Stimulated activated CD4-positive, alpha-beta T cell treated with anti-CD3 and anti-CD28 coated beads, TNF-alpha, amount 100 ng/mL, for 1 hour (primary cell): Measurements from ENCODE around the gene LENG1.

ENCODE experiments used
- DNase-seq, 3 donors: peaks; one replicate each; pipeline ENCODE4 v3.0.0-alpha.2; 2020; ENCODE audit warnings: low read depth in 3 of 3, low spot score in 1 of 3

LENG1 gene

GRCh38 chr19:54114340-54115108 is 45.0 kb downstream of the LENG1 start:
- DNase-seq = no peak

- DNase-seq = no peak
Measured at GRCh38 chr19:54109651-54110050, 49.9 kb downstream of the LENG1 start.

GRCh38 chr19:54108496-54108895 is 51.0 kb downstream of the LENG1 start:
- no peak for DNase-seq

GRCh38 chr19:54107876-54108490 is 51.5 kb downstream of the LENG1 start:
- DNase-seq = no peak

GRCh38 chr19:54106716-54107115 is 52.8 kb downstream of the LENG1 start:
- DNase-seq = no peak

- no peak for DNase-seq
Measured at GRCh38 chr19:54105796-54106195, 53.7 kb downstream of the LENG1 start.
